H9 (cell line): ENCODE results near the gene LRMDA. TPM values are rescaled to one million over a fixed set of nuclear protein-coding genes. Genes with fewer than 3 reads are reported as not detected.

ENCODE experiments used
- DNase-seq: peaks from one replicate; pipeline ENCODE4 v3.0.0-alpha.2; 2017
- H2AFZ ChIP-seq: one replicate; pipeline ENCODE4 v1.6.1; 2013; ENCODE audit warnings: mild to moderate bottlenecking, low read length, control low read depth, moderate library complexity
- H2AK5ac ChIP-seq: 2 replicates; pipeline ENCODE4 v1.6.1; 2013; ENCODE audit warnings: low read length, control low read depth, mixed read lengths; ENCODE audit not compliant: insufficient read length
- H2BK120ac ChIP-seq: one replicate; pipeline ENCODE4 v1.6.1; 2013; ENCODE audit warnings: low read depth, mild to moderate bottlenecking, low read length, control low read depth, inconsistent platforms; ENCODE audit not compliant: poor library complexity, severe bottlenecking
- H2BK12ac ChIP-seq: 2 replicates; pipeline ENCODE4 v1.6.1; 2013; ENCODE audit warnings: low read length, control low read depth, mixed read lengths, low read depth; ENCODE audit not compliant: insufficient read length
- H2BK15ac ChIP-seq: 2 replicates; pipeline ENCODE4 v1.6.1; 2013; ENCODE audit warnings: low read depth, low read length, control low read depth
- H2BK20ac ChIP-seq: one replicate; pipeline ENCODE4 v1.6.1; 2013; ENCODE audit warnings: low read depth, mild to moderate bottlenecking, low read length, control low read depth, inconsistent platforms; ENCODE audit not compliant: poor library complexity, severe bottlenecking
- H2BK5ac ChIP-seq: 2 replicates; pipeline ENCODE4 v1.6.1; 2013; ENCODE audit warnings: low read length, control low read depth, mixed read lengths; ENCODE audit not compliant: insufficient read length
- H3K14ac ChIP-seq: 2 replicates; pipeline ENCODE4 v1.6.1; 2013; ENCODE audit warnings: low read length, control low read depth; ENCODE audit not compliant: insufficient read depth
- H3K18ac ChIP-seq: 2 replicates; pipeline ENCODE4 v1.6.1; 2013; ENCODE audit warnings: low read depth, mild to moderate bottlenecking, mixed read lengths, low read length, control low read depth; ENCODE audit not compliant: insufficient read length
- H3K23ac ChIP-seq: 2 replicates; pipeline ENCODE4 v1.6.1; 2013; ENCODE audit warnings: low read length, control low read depth, mixed read lengths, low read depth; ENCODE audit not compliant: insufficient read length
- H3K23me2 ChIP-seq: 2 replicates; pipeline ENCODE4 v1.6.1; 2013; ENCODE audit warnings: low read depth, mild to moderate bottlenecking, mixed read lengths, low read length, control low read depth; ENCODE audit not compliant: insufficient read length, poor library complexity, severe bottlenecking
- H3K27ac ChIP-seq: 2 replicates; pipeline ENCODE4 v1.5.1; 2013; ENCODE audit warnings: low read length, control low read depth, mixed read lengths, low read depth; ENCODE audit not compliant: insufficient read length
- H3K27me3 ChIP-seq: 2 replicates; pipeline ENCODE4 v1.6.1; 2013; ENCODE audit warnings: low read length, control low read depth, inconsistent platforms; ENCODE audit not compliant: insufficient read depth
- H3K4ac ChIP-seq: 2 replicates; pipeline ENCODE4 v1.6.1; 2013; ENCODE audit warnings: low read depth, mild to moderate bottlenecking, control low read depth, inconsistent platforms, low read length, moderate library complexity
- H3K4me1 ChIP-seq: 2 replicates; pipeline ENCODE4 v1.6.1; 2013; ENCODE audit warnings: low read length, control low read depth, inconsistent platforms; ENCODE audit not compliant: insufficient read depth
- H3K4me2 ChIP-seq: 2 replicates; pipeline ENCODE4 v1.6.1; 2013; ENCODE audit warnings: low read length, control low read depth, mixed read lengths; ENCODE audit not compliant: insufficient read length, insufficient read depth
- H3K56ac ChIP-seq: 2 replicates; pipeline ENCODE4 v1.6.1; 2013; ENCODE audit warnings: low read depth, mild to moderate bottlenecking, mixed read lengths, low read length, control low read depth; ENCODE audit not compliant: insufficient read length
- H3K79me1 ChIP-seq: 2 replicates; pipeline ENCODE4 v1.6.1; 2013; ENCODE audit warnings: low read depth, mild to moderate bottlenecking, moderate library complexity, low read length, control low read depth, inconsistent platforms; ENCODE audit not compliant: insufficient read depth, poor library complexity, severe bottlenecking
- H3K79me2 ChIP-seq: 2 replicates; pipeline ENCODE4 v1.6.1; 2013; ENCODE audit warnings: low read length, control low read depth, inconsistent platforms; ENCODE audit not compliant: insufficient read depth
- H3K9ac ChIP-seq: 2 replicates; pipeline ENCODE4 v1.6.1; 2013; ENCODE audit warnings: low read length, control low read depth, mixed read lengths; ENCODE audit not compliant: insufficient read length; ENCODE audit errors: extremely low read depth
- H3K9me3 ChIP-seq: one replicate; pipeline ENCODE4 v1.6.1; 2013; ENCODE audit warnings: low read depth, low read length, inconsistent platforms; ENCODE audit not compliant: control insufficient read depth
- H3T11ph ChIP-seq: one replicate; pipeline ENCODE4 v1.6.1; 2013; ENCODE audit warnings: mild to moderate bottlenecking, low read length, control low read depth, inconsistent platforms
- H4K20me1 ChIP-seq: one replicate; pipeline ENCODE4 v1.6.1; 2013; ENCODE audit not compliant: control insufficient read depth, insufficient read length, insufficient read depth
- H4K5ac ChIP-seq: 2 replicates; pipeline ENCODE4 v1.6.1; 2013; ENCODE audit warnings: low read depth, mild to moderate bottlenecking, mixed read lengths, low read length, control low read depth; ENCODE audit not compliant: insufficient read length
- H4K8ac ChIP-seq: replicated peaks from 2 replicates; pipeline ENCODE4 v1.6.1; 2013; ENCODE audit warnings: low read length, control low read depth, mixed read lengths, low read depth; ENCODE audit not compliant: insufficient read length
- H4K91ac ChIP-seq: 2 replicates; pipeline ENCODE4 v1.6.1; 2013; ENCODE audit warnings: low read depth, mild to moderate bottlenecking, moderate library complexity, mixed read lengths, low read length, control low read depth; ENCODE audit not compliant: insufficient read length
- H3K27ac Mint-ChIP-seq, 3 experiments: 2 replicates in 2 of 3; 3 replicates in 1 of 3; pipeline ENCODE4 v1.8.0; 2020 to 2021; ENCODE audit warnings: mixed read lengths in 3 of 3, mild to moderate bottlenecking in 1 of 3, moderate library complexity in 1 of 3
- H3K27me3 Mint-ChIP-seq: 2 replicates; pipeline ENCODE4 v1.8.0; 2021; ENCODE audit warnings: low read depth, mild to moderate bottlenecking, moderate library complexity, mixed read lengths
- H3K36me3 Mint-ChIP-seq, 3 experiments: 2 replicates in 2 of 3; 3 replicates in 1 of 3; pipeline ENCODE4 v1.8.0; 2020 to 2021; ENCODE audit warnings: low read depth in 3 of 3, mixed read lengths in 3 of 3; ENCODE audit not compliant: insufficient read depth in 1 of 3
- H3K4me1 Mint-ChIP-seq, 2 experiments: 2 replicates each; pipeline ENCODE4 v1.8.0; 2020; ENCODE audit warnings: mixed read lengths in 2 of 2
- H3K4me3 Mint-ChIP-seq, 2 experiments: 2 replicates in 1 of 2; 3 replicates in 1 of 2; pipeline ENCODE4 v1.8.0; 2020 to 2021; ENCODE audit warnings: mild to moderate bottlenecking in 2 of 2, mixed read lengths in 2 of 2, moderate library complexity in 1 of 2
- H3K9me3 Mint-ChIP-seq, 2 experiments: 2 replicates in 1 of 2; 3 replicates in 1 of 2; pipeline ENCODE4 v1.8.0; 2020; ENCODE audit warnings: mild to moderate bottlenecking in 2 of 2, mixed read lengths in 2 of 2, moderate library complexity in 1 of 2
- CTCF ChIP-seq: fragments of 200-600 bp; sonication (generic); conservative IDR thresholded peaks from 3 replicates; pipeline ENCODE4 v1.8.0; 2021; ENCODE audit warnings: antibody characterized with exemption, mild to moderate bottlenecking
- WGBS: extraction: QIAGEN DNeasy Blood & Tissue Kit; methylation state at CpG from one replicate; pipeline ENCODE4 v1.1.7; 2013; ENCODE audit warnings: missing lambda C conversion rate, low lambda C conversion rate, mixed read lengths; ENCODE audit not compliant: insufficient read length; ENCODE audit errors: extremely low coverage; 5-methylcytosine and 5-hydroxymethylcytosine counted together
- total RNA-seq: library from RNA; stranded (reverse); gene quantifications from 2 replicates; pipeline ENCODE4 v1.2.1, GENCODE V29; 2021

LRMDA gene
- total RNA-seq, 1 experiment from 2014 or later = 1.8 TPM

GRCh38 chr10:76352300-76352699, 920.9 kb downstream of the LRMDA start:
- Mint-ChIP-seq H3K9me3 (no peaks in the 10 kb centered on the region), H3K27me3 (no peaks in the 10 kb centered on the region; the same call in 1 of the 2 replicates), H3K27ac (no peak overlapping the region), H3K4me1 (peaks cover 0 to 9% of the 10 kb centered on the region in 2 experiments; a peak in 2 of 4 replicates), H3K36me3 (no peaks in the 10 kb centered on the region), H3K4me3 (no peak overlapping the region)
- H2BK5ac ChIP-seq = no peak overlapping the region
- H3K14ac ChIP-seq = no peak overlapping the region
- H4K91ac ChIP-seq = no peak overlapping the region
- H2BK15ac ChIP-seq = no peak overlapping the region
- H4K20me1 ChIP-seq = no peaks in the 10 kb centered on the region
- no peaks in the 10 kb centered on the region for H3K79me1 ChIP-seq
- no peak overlapping the region for H3K4ac ChIP-seq
- H2BK20ac ChIP-seq = no peak overlapping the region
- no peaks in the 10 kb centered on the region for H3K23me2 ChIP-seq
- no peaks in the 10 kb centered on the region for H3K27me3 ChIP-seq
- H3K56ac ChIP-seq = no peak overlapping the region
- no peak overlapping the region for H3T11ph ChIP-seq
- H2BK120ac ChIP-seq = no peak overlapping the region
- TF ChIP-seq CTCF = no peak
- no peak overlapping the region for H2AK5ac ChIP-seq
- no peak overlapping the region for H2BK12ac ChIP-seq
- no peak overlapping the region for H3K27ac ChIP-seq
- WGBS = no CpG with 5 or more reads among the region's 5 CpGs
- H3K23ac ChIP-seq = no peak overlapping the region
- H3K9ac ChIP-seq = no peak overlapping the region
- no peak overlapping the region for H2AFZ ChIP-seq
- no peaks in the 10 kb centered on the region for H3K9me3 ChIP-seq
- H4K5ac ChIP-seq = no peak overlapping the region
- DNase-seq = no peak
- H4K8ac ChIP-seq = no peak overlapping the region
- H3K79me2 ChIP-seq = no peaks in the 10 kb centered on the region
- no peak overlapping the region for H3K18ac ChIP-seq
- H3K4me2 ChIP-seq = no peak overlapping the region
- no peaks in the 10 kb centered on the region; the same call in 1 of the 2 replicates for H3K4me1 ChIP-seq
